ENCODE results near the gene NUB1.

Gene NUB1

GRCh38 chr7:151408839-151409666, 67.4 kb downstream of the NUB1 start:
- DNase-seq: peak; percentile 47

DNA sequence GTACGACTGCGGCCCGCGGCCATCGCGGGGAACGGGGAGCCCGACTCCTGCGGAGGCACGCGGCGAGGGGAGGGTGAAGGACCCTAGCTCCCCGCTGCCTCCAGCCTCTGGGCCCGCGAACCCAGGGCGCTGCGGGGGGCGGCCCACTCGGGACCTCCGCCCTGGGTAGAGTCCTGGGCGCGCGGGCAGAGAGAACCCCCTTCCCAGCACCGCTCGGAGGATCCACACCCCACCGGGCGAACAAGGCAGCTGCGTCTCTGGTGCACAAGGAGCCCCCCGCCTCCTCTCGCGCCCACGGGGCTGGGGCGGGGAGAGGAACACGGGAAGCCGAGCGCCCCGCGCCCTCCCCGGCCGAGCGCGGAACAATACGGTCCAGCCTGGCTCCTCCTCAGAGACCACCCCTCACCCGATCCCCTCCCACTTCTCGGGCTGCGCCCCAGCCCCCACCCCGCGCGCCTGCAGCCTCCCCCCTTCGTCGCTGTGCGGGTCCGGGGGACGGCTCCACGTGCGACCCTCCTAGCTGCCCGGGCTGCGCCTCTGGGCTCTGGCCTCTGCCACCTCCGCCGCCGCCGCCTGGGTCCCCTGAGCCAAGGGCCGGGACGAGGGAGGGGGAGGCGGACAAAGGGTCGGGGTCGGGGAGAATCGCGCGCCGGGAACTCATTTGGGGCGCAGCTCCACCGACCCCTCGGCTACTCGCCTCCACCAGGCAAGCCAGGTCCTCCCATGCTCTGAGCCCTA, 68.2 kb downstream of the NUB1 start, which contains the start of gene WDR86:
Gene WDR86 (minus strand): TSS at position 372 of the 738 bp plus-strand sequence. CDS start 449 bp downstream, outside the sequence.
- DNase-seq: peak; percentile 68

GRCh38 chr7:151410405-151411390, 69.1 kb downstream of the NUB1 start:
- DNase-seq: peak; percentile 61

DNA sequence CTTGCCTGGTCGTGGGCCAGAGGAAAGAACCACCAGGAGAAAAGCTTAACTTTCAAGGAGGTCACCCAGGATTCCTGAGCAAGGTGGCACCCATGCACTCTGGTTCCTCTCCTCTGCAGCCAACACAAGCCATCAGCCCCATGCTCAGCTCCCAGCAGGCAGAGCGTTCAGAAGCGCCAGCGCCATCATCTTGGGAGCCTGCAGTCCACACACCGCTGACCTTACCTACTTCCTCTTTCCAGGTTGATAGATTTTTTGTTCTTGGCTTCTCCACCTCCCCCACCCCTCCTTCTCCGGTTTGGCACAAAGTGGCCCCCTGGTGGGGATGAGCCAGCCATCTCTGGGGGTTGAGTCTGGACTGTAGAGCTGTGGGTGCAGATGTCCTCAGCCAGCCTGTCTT, 69.9 kb downstream of the NUB1 start:
- no peak for DNase-seq

- DNase-seq: no peak
These were observed 70.7 kb downstream of the NUB1 start for GRCh38 chr7:151412318-151412717.

GRCh38 chr7:151413241-151413640, 71.6 kb downstream of the NUB1 start:
- no peak for DNase-seq

- DNase-seq: no peak
These were observed 73.9 kb downstream of the NUB1 start for GRCh38 chr7:151415375-151416105.

DNA sequence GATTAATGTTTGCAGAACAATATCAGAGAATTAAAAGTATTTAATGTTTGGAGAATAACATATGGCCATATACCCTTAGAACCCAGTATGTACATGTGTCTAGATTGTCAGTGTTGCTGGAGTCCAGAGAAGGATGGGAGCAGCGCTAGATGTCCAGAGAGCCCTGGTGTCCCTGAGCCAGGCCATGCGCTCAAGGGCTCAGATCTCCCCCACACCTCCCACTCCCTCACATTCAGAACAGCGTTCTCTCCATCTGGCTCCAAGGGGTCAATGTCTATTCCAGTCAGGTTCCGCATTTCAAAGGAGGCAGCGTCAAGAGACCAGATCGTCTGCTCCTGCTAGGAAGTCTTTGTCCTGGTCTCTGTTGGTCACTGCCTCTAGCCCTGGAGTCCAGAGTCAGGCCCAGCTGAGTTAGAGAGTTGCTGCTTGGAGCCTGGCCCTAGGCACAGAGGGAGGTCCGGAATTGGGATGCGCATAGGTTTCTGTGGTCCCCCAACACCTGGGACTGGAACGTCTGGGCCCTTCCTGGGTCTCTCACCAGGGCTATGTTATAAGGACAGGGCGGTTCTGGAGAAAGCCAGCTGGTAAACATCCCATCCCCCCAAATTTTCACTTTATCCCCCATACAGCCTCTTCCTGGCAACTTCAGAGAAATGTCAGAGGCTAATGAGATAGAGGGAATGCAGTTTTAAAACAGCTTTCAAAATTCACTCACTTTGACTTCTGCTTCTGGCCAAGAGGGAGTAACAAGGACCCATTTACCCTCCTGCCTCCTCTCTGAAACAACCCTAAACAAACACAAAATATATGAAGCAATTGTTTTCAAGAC, 74.7 kb downstream of the NUB1 start:
- no peak for DNase-seq

GRCh38 chr7:151416941-151417315, 75.3 kb downstream of the NUB1 start:
- peak; percentile 44 for DNase-seq

GRCh38 chr7:151420144-151420543, 78.5 kb downstream of the NUB1 start:
- DNase-seq: no peak

DNA sequence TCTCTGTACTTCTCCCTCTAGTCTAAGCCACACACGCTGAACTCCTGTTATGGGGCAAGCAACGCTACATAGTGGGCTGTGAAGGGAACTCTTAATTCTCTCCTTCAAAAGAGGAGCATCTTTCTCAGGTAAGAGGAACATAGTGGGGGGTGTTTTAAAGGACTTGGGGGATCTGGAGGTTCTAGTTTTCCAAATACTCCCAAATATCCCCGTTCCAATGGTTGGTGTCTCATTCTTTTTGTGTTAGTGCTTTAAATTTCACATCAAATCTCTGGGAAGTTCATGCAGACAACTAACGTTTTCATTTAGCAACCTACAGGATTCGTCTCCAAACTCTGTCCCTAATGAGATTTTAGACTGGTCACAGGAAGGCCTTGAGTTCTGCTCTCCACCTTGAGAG, 80.6 kb downstream of the NUB1 start:
- DNase-seq: no peak

DNA sequence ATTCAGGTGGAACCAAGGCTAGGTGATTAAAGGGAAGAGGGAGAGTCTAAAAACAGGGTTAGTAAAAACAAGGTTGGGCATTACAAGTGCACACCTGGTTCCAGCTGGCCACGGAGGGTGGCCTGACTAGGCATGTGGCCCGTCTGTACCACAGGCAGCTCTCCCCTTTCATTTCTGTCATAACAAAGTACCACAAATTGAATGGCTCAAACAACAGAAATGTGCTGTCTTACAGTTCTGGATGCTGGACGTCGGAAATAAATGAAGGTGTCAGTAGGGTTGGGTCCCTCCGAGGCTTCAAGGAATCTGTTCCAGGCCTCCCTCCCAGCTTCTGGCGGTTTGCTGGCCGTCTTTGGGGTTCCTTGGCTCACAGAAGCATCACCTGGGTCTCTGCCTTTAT, 81.6 kb downstream of the NUB1 start:
- no peak for DNase-seq

DNA sequence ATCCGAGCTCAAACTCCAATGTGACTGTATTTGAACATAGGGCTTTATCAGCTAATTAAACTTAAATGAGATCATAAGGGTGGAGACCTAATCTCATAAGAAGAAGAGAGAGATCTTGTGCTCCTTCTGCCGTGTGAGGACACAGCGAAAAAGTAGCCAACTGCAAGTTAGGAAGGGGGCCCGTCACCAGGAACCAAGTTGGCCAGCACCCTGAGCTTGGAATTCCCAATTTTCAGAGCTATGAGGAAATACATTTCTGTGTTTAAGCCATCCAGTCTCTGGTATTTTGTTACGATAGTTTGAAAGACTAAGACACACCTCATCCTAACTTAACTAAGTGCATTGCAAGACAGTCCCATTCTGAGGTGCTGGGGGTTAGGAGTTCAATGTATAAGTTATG, 82.3 kb downstream of the NUB1 start:
- no peak for DNase-seq

DNA sequence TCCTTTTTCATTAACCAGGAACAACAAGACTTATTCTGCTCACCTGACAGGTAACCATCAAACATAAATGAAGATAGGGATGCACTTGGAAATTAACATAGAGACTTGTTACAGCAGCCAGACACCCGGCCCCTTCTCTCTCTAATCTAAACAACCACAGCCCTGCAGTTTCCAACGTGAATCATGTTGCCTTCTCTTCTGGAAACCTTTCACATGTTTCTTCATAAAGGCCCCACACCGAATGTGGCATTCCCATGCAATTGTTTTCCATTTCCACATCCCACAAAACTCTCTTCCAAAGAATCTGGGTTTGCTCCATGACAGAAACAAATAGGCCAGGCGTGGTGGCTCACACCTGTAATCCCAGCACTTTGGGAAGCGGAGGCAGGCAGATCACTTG, 83.2 kb downstream of the NUB1 start:
- DNase-seq: no peak

DNA sequence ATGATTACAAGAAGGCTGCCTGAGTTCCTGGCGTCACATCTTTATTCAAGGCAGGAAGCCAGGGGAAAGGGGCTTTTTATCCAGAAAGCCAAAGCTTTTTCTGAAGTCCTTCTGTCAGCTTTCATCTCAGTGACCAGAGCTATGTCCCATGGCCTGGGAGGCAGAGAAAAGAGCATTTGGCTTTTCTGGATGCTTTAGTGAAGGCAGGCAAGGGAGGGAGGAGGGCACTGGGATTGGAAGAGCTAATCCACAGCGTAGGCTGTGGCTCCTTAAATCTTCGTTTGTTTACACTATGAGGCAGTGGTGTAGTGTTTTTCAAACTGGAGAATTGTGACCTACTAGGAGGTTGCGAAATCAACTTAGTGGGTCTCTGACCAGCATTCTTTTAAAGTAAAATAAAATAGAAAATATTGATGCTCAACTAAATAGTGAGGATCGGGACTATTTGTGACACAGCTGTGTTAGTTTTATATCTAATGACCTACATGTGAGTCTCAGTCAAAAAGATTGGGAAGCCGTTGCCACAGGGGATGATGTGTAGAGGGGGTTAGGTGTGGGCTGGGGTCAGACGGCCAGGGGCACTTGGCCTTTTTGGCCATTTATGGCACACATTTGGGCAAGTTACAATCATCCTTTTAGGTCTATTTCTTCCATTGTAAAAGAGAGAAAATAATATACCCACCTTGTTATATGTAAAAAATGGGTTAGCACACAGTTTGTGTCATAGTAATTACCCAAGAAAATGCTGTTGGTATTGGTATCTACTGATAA, 84.2 kb downstream of the NUB1 start:
- no peak for DNase-seq

- peak; percentile 73 for DNase-seq
These were observed 84.9 kb downstream of the NUB1 start for GRCh38 chr7:151426441-151426903.

GRCh38 chr7:151426904-151427704, 85.5 kb downstream of the NUB1 start:
- DNase-seq: peak; percentile 43

- DNase-seq: no peak
These were observed 86.2 kb downstream of the NUB1 start for GRCh38 chr7:151427705-151428377.
